GM18505 (cell line): ENCODE results near the gene ARMH1.

Source experiments
- ATAC-seq: cut with Tn5 transposase; IDR thresholded peaks from one replicate; pipeline ENCODE4 v1.9.1; 2021; ENCODE audit not compliant: unreplicated experiment
- POLR2A ChIP-seq: IDR thresholded peaks from 4 replicates; pipeline ENCODE4 v1.6.1; 2011; ENCODE audit warnings: borderline replicate concordance; ENCODE audit not compliant: insufficient read depth, insufficient read length; ENCODE audit errors: extremely low read depth

Gene ARMH1

GRCh38 chr1:44637702-44638411 is 36.7 kb upstream of the ARMH1 start:
- no peak for ATAC-seq
- no peak for TF ChIP-seq POLR2A

GRCh38 chr1:44640200-44640853 is 34.2 kb upstream of the ARMH1 start:
- no peak for TF ChIP-seq POLR2A
- no peak for ATAC-seq

GRCh38 chr1:44641126-44642102 is 33.1 kb upstream of the ARMH1 start:
- no peak for ATAC-seq
- TF ChIP-seq POLR2A = no peak

- ATAC-seq = no peak
- no peak for TF ChIP-seq POLR2A
Observed at GRCh38 chr1:44642255-44642654, 32.3 kb upstream of the ARMH1 start.

- no peak for TF ChIP-seq POLR2A
- no peak for ATAC-seq
Observed at GRCh38 chr1:44642925-44643324, 31.6 kb upstream of the ARMH1 start.

GRCh38 chr1:44643721-44644334 is 30.7 kb upstream of the ARMH1 start:
- ATAC-seq = no peak
- no peak for TF ChIP-seq POLR2A

GRCh38 chr1:44644806-44645205 is 29.7 kb upstream of the ARMH1 start:
- TF ChIP-seq POLR2A = no peak
- no peak for ATAC-seq

GRCh38 chr1:44645476-44646244 is 28.9 kb upstream of the ARMH1 start:
- TF ChIP-seq POLR2A = no peak
- ATAC-seq = no peak

GRCh38 chr1:44646261-44647110 is 28.0 kb upstream of the ARMH1 start:
- no peak for ATAC-seq
- TF ChIP-seq POLR2A = no peak

GRCh38 chr1:44647896-44648295 is 26.6 kb upstream of the ARMH1 start:
- ATAC-seq = no peak
- no peak for TF ChIP-seq POLR2A

GRCh38 chr1:44648529-44649250 is 25.8 kb upstream of the ARMH1 start:
- no peak for ATAC-seq

More at GRCh38 chr1:44648529-44649250, 25.8 kb upstream of the ARMH1 start:
- TF ChIP-seq POLR2A = no peak
